Breast epithelium (tissue), 4 donors: Measurements from ENCODE around the gene MT1F. TPM values are rescaled to one million over a fixed set of nuclear protein-coding genes. Genes with fewer than 3 reads are reported as not detected.
A peak's percentile ranks its signal among the peaks of the same experiment; 100 is the strongest.

ENCODE experiments used
- DNase-seq, 2 donors: peaks; one replicate each; pipeline ENCODE4 v3.0.0-alpha.2; 2019; ENCODE audit warnings: low spot score in 2 of 2
- H3K27ac ChIP-seq, 2 donors: fragments of 200-600 bp; sonication (generic) in 1 of 2; one replicate each; pipeline ENCODE4 v1.5.1; 2016 to 2019; ENCODE audit warnings: mild to moderate bottlenecking in 1 of 2
- H3K27me3 ChIP-seq, 2 donors: fragments of 200-600 bp; sonication (generic) in 1 of 2; one replicate each; pipeline versions ENCODE4 v1.5.1 to v1.6.0; 2017 to 2019; ENCODE audit warnings: control low read depth in 1 of 2, mild to moderate bottlenecking in 1 of 2
- H3K36me3 ChIP-seq: fragments of 200-600 bp; one replicate; pipeline ENCODE4 v1.5.1; 2019
- H3K4me1 ChIP-seq, 2 donors: fragments of 200-600 bp; sonication (generic); one replicate each; pipeline ENCODE4 v1.5.1; 2016 to 2019; ENCODE audit warnings: control low read depth in 1 of 2
- H3K4me3 ChIP-seq, 3 donors: fragments of 200-600 bp; sonication (generic); 1 replicate in 2 of 3; 2 replicates in 1 of 3; pipeline ENCODE4 v1.5.1; 2016 to 2019; ENCODE audit warnings: mild to moderate bottlenecking in 3 of 3, moderate library complexity in 2 of 3
- H3K9me3 ChIP-seq, 2 donors: fragments of 200-600 bp; sonication (generic) in 1 of 2; one replicate each; pipeline ENCODE4 v1.5.1; 2016 to 2019; ENCODE audit warnings: control low read depth in 1 of 2
- CTCF ChIP-seq, 3 donors: fragments of 450-650 bp; IDR thresholded peaks; one replicate each; pipeline ENCODE4 v1.5.1; 2016 to 2017; ENCODE audit warnings: antibody characterized with exemption in 3 of 3, mild to moderate bottlenecking in 3 of 3, moderate library complexity in 3 of 3
- POLR2A ChIP-seq: fragments of 450-650 bp; IDR thresholded peaks from one replicate; pipeline ENCODE4 v1.6.1; 2016; ENCODE audit warnings: antibody characterized with exemption, mild to moderate bottlenecking, moderate library complexity
- POLR2AphosphoS5 ChIP-seq, 3 donors: sonication (generic); formaldehyde crosslinking; IDR thresholded peaks; one replicate each; pipeline ENCODE4 v1.6.1; 2017; ENCODE audit warnings: antibody characterized with exemption in 3 of 3
- intact Hi-C: fragments of 100-400 bp; cut with DNase I; formaldehyde crosslinking; loops from one replicate; pipeline ENCODE4 v1.15.1; 2023; ENCODE audit warnings: low total_unique reads
- total RNA-seq, 3 donors: library from RNA; depleted of rRNA; stranded (reverse); fragments of >200 nt; gene quantifications; one replicate each; pipeline ENCODE4 v1.1.0, GENCODE V29; 2016

Gene MT1F
- total RNA-seq, 3 donors from 2014 or later: 9.1 to 34.0 (median 12.1) TPM

GRCh38 chr16:56641166-56641565 is 16.6 kb upstream of the MT1F start:
- peaks cover 0 to 6% of the 10 kb centered on the region in 2 donors for H3K27me3 ChIP-seq
- H3K4me3 ChIP-seq: no peak overlapping the region
- TF ChIP-seq POLR2AphosphoS5 (IDR thresholded peaks at IDR 0.05) (no peak), CTCF (IDR thresholded peaks at IDR 0.05) (no peak), POLR2A (no peak)
- DNase-seq: no peak
- intact Hi-C loops: no loop called here
- H3K4me1 ChIP-seq: no peaks in the 10 kb centered on the region
- H3K36me3 ChIP-seq: no peaks in the 10 kb centered on the region
- H3K9me3 ChIP-seq: no peaks in the 10 kb centered on the region
- H3K27ac ChIP-seq: peak overlapping the region in 1 of 2 donors; percentile 1

GRCh38 chr16:56643080-56643778 is 14.5 kb upstream of the MT1F start:
- no peaks in the 10 kb centered on the region for H3K36me3 ChIP-seq
- peak overlapping the region in 1 of 2 donors; percentile 80 for H3K27ac ChIP-seq
- no peaks in the 10 kb centered on the region for H3K4me1 ChIP-seq
- intact Hi-C loops: no loop called here
- DNase-seq: peak; percentile 59 to 75
- H3K9me3 ChIP-seq: no peaks in the 10 kb centered on the region
- no peak for TF ChIP-seq POLR2A
- TF ChIP-seq POLR2AphosphoS5 (IDR thresholded peaks at IDR 0.05): peak in 1 of 3 donors; percentile 75
- peak; percentile 28 to 29 (median 28) for TF ChIP-seq CTCF (IDR thresholded peaks at IDR 0.05)
- peaks cover 0 to 4% of the 10 kb centered on the region in 2 donors for H3K27me3 ChIP-seq
- H3K4me3 ChIP-seq: peak overlapping the region; percentile 9 to 64 (median 51)

- Histone ChIP-seq H3K4me1 (no peaks in the 10 kb centered on the region), H3K9me3 (no peaks in the 10 kb centered on the region), H3K36me3 (no peaks in the 10 kb centered on the region), H3K4me3 (peak overlapping the region in 2 of 3 donors; percentile 51 to 64), H3K27ac (peak overlapping the region in 1 of 2 donors; percentile 80), H3K27me3 (no peaks in the 10 kb centered on the region)
- no peak for DNase-seq
- intact Hi-C loops: no loop called here
- no peak for TF ChIP-seq CTCF (IDR thresholded peaks at IDR 0.05)
- no peak for TF ChIP-seq POLR2A
- TF ChIP-seq POLR2AphosphoS5 (IDR thresholded peaks at IDR 0.05): no peak
Observed at GRCh38 chr16:56643833-56644232, 13.9 kb upstream of the MT1F start.

GRCh38 chr16:56645311-56645710 is 12.4 kb upstream of the MT1F start:
- no peaks in the 10 kb centered on the region for H3K27me3 ChIP-seq
- no peak for DNase-seq
- no peak overlapping the region for H3K27ac ChIP-seq
- intact Hi-C loops: no loop called here
- no peak for TF ChIP-seq CTCF (IDR thresholded peaks at IDR 0.05)
- TF ChIP-seq POLR2A: no peak
- no peak for TF ChIP-seq POLR2AphosphoS5 (IDR thresholded peaks at IDR 0.05)
- no peaks in the 10 kb centered on the region for H3K36me3 ChIP-seq
- no peaks in the 10 kb centered on the region for H3K4me1 ChIP-seq
- H3K4me3 ChIP-seq: no peak overlapping the region
- no peaks in the 10 kb centered on the region for H3K9me3 ChIP-seq

GRCh38 chr16:56645838-56646237 is 11.9 kb upstream of the MT1F start:
- TF ChIP-seq CTCF (IDR thresholded peaks at IDR 0.05) (no peak), POLR2AphosphoS5 (IDR thresholded peaks at IDR 0.05) (no peak), POLR2A (no peak)
- DNase-seq: no peak
- no peaks in the 10 kb centered on the region for H3K27me3 ChIP-seq
- H3K36me3 ChIP-seq: no peaks in the 10 kb centered on the region
- intact Hi-C loops: no loop called here
- no peaks in the 10 kb centered on the region for H3K9me3 ChIP-seq
- no peaks in the 10 kb centered on the region for H3K4me1 ChIP-seq
- no peak overlapping the region for H3K27ac ChIP-seq
- no peak overlapping the region for H3K4me3 ChIP-seq
